ENCODE results near the gene NEDD9.

DNA sequence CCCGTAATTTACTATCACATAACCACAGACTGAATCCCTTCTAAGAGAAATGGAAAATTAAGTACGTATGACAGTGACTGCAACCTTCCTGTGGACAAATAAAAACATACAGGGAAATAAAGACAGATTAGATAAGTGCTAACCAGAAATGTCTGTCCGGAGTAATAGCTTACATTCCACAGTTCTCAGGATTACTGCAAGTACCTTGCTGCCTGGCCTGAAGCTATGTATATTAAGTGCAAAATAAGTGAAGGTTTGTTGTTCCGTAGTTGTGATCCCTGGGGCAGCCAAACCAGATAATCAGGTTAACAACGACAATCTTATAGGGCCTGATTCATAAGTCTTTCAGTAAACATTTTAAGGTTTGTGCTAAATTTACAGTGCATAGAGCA lies 2.8 kb downstream of the NEDD9 start:
- TF ChIP-seq, protein P1, sequence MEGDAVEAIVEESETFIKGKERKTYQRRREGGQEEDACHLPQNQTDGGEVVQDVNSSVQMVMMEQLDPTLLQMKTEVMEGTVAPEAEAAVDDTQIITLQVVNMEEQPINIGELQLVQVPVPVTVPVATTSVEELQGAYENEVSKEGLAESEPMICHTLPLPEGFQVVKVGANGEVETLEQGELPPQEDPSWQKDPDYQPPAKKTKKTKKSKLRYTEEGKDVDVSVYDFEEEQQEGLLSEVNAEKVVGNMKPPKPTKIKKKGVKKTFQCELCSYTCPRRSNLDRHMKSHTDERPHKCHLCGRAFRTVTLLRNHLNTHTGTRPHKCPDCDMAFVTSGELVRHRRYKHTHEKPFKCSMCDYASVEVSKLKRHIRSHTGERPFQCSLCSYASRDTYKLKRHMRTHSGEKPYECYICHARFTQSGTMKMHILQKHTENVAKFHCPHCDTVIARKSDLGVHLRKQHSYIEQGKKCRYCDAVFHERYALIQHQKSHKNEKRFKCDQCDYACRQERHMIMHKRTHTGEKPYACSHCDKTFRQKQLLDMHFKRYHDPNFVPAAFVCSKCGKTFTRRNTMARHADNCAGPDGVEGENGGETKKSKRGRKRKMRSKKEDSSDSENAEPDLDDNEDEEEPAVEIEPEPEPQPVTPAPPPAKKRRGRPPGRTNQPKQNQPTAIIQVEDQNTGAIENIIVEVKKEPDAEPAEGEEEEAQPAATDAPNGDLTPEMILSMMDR (conservative IDR thresholded peaks at IDR 0.05; ENCODE audit: low read depth, low read length): no peak
- TF ChIP-seq RAD21 (IDR thresholded peaks at IDR 0.05; ENCODE audit: low read length): no peak
- TF ChIP-seq FOS (IDR thresholded peaks at IDR 0.05; ENCODE audit: low read depth, low read length): no peak
- no peak for TF ChIP-seq RFX5 (IDR thresholded peaks at IDR 0.05; ENCODE audit: low read depth, low read length)

Measured in IMR-90 (cell line).